IMR-90 (cell line): ENCODE data around the gene ATP4A. TPM values are rescaled to one million over a fixed set of nuclear protein-coding genes. Genes with fewer than 3 reads are reported as not detected.

Experiments
- ATAC-seq: fragments of 200-7000 bp; cut with Tn5 transposase; 2 replicates; pipeline ENCODE4 v1.9.1; 2020; ENCODE audit warnings: low read depth, mild to moderate bottlenecking, moderate library complexity
- BruUV-seq: library from RNA; stranded (reverse); fragments of 400-500 nt; replicated peaks from 2 replicates; lab custom pipeline; 2021; lab: Mats Ljungman, UMichigan
- CTCF ChIA-PET: fragments of 300-600 bp; formaldehyde crosslinking; extraction: SDS; loops from one replicate; lab custom pipeline; 2021; ENCODE audit warnings: antibody characterized with exemption; lab: Yijun Ruan, JAX
- POLR2A ChIA-PET: fragments of 300-600 bp; sonication (Branson Sonifier 250); formaldehyde crosslinking; loops from one replicate; lab custom pipeline; 2022; ENCODE audit warnings: antibody characterized with exemption; ENCODE audit not compliant: unreplicated experiment; lab: Charles Lee
- DNase-seq: peaks from one replicate; pipeline ENCODE4 v3.0.0; 2013
- H2AFZ ChIP-seq: replicated peaks from 2 replicates; pipeline ENCODE3; 2013; ENCODE audit warnings: low read length, mild to moderate bottlenecking; ENCODE audit not compliant: poor library complexity
- H2AK5ac ChIP-seq: 2 replicates; pipeline ENCODE4 v1.6.1; 2013; ENCODE audit warnings: low read depth, low read length, inconsistent platforms
- H2AK9ac ChIP-seq: replicated peaks from 2 replicates; pipeline ENCODE3; 2013; ENCODE audit warnings: mild to moderate bottlenecking, low read depth, low read length, moderate library complexity; ENCODE audit not compliant: poor library complexity
- H2BK120ac ChIP-seq: 2 replicates; pipeline ENCODE4 v1.6.1; 2013; ENCODE audit warnings: low read depth, low read length, inconsistent platforms
- H2BK15ac ChIP-seq: 3 replicates; pipeline ENCODE4 v1.6.1; 2013; ENCODE audit warnings: low read depth, low read length, inconsistent platforms
- H2BK20ac ChIP-seq: 2 replicates; pipeline ENCODE4 v1.6.1; 2013; ENCODE audit warnings: low read depth, mild to moderate bottlenecking, inconsistent platforms, low read length, moderate library complexity
- H2BK5ac ChIP-seq: 2 replicates; pipeline ENCODE4 v1.6.1; 2013; ENCODE audit warnings: mild to moderate bottlenecking, low read depth, low read length, inconsistent platforms; ENCODE audit not compliant: poor library complexity, severe bottlenecking
- H3K14ac ChIP-seq: replicated peaks from 2 replicates; pipeline ENCODE4 v1.6.1; 2013; ENCODE audit warnings: low read depth, low read length, inconsistent platforms
- H3K18ac ChIP-seq: 2 replicates; pipeline ENCODE4 v1.6.1; 2013; ENCODE audit warnings: low read depth, low read length, control low read depth
- H3K23ac ChIP-seq: 2 replicates; pipeline ENCODE4 v1.6.1; 2013; ENCODE audit warnings: low read depth, low read length, inconsistent platforms
- H3K27ac ChIP-seq: 2 replicates; pipeline ENCODE4 v1.5.1; 2013; ENCODE audit warnings: mild to moderate bottlenecking, control low read depth, low read length; ENCODE audit not compliant: insufficient read depth
- H3K27me3 ChIP-seq: 2 replicates; pipeline ENCODE4 v1.6.1; 2013; ENCODE audit warnings: low read length; ENCODE audit not compliant: control insufficient read depth, insufficient read depth
- H3K36me3 ChIP-seq: 2 replicates; pipeline ENCODE4 v1.6.1; 2013; ENCODE audit warnings: low read length, mixed read lengths; ENCODE audit not compliant: control insufficient read depth, insufficient read depth
- H3K4ac ChIP-seq: 2 replicates; pipeline ENCODE4 v1.6.1; 2013; ENCODE audit warnings: low read depth, low read length, inconsistent platforms
- H3K4me1 ChIP-seq: 2 replicates; pipeline ENCODE4 v1.6.1; 2013; ENCODE audit warnings: low read length, mixed read lengths; ENCODE audit not compliant: control insufficient read depth, insufficient read depth
- H3K4me2 ChIP-seq: 2 replicates; pipeline ENCODE4 v1.6.1; 2013; ENCODE audit warnings: low read depth, mild to moderate bottlenecking, control low read depth, low read length, moderate library complexity
- H3K4me3 ChIP-seq: 2 replicates; pipeline ENCODE4 v1.5.1; 2013; ENCODE audit warnings: low read depth, mild to moderate bottlenecking, control low read depth, low read length, moderate library complexity; ENCODE audit not compliant: insufficient read depth
- H3K56ac ChIP-seq: 2 replicates; pipeline ENCODE4 v1.6.1; 2013; ENCODE audit warnings: low read length, inconsistent platforms; ENCODE audit not compliant: insufficient read depth; ENCODE audit errors: extremely low read depth
- H3K79me1 ChIP-seq, 2 experiments: 2 replicates each; pipeline ENCODE4 v1.6.1; 2013; ENCODE audit warnings: low read length in 2 of 2, inconsistent platforms in 1 of 2, low read depth in 1 of 2
- H3K9ac ChIP-seq: 2 replicates; pipeline ENCODE4 v1.6.1; 2013; ENCODE audit warnings: low read depth, low read length, control low read depth
- H3K9me1 ChIP-seq: 2 replicates; pipeline ENCODE4 v1.6.1; 2013; ENCODE audit warnings: low read length, inconsistent platforms; ENCODE audit not compliant: insufficient read depth
- H3K9me3 ChIP-seq: 2 replicates; pipeline ENCODE4 v1.6.1; 2013; ENCODE audit warnings: low read length; ENCODE audit not compliant: control insufficient read depth, insufficient read depth
- H4K20me1 ChIP-seq: 2 replicates; pipeline ENCODE4 v1.6.1; 2013; ENCODE audit warnings: low read length, inconsistent platforms; ENCODE audit not compliant: insufficient read depth
- H4K5ac ChIP-seq: 2 replicates; pipeline ENCODE4 v1.6.1; 2013; ENCODE audit warnings: mild to moderate bottlenecking, low read depth, low read length, control low read depth
- H4K8ac ChIP-seq, 2 experiments: 2 replicates each; pipeline ENCODE4 v1.6.1; 2013; ENCODE audit warnings: low read depth in 2 of 2, low read length in 2 of 2, control low read depth in 1 of 2, inconsistent platforms in 1 of 2
- H4K91ac ChIP-seq: 2 replicates; pipeline ENCODE4 v1.6.1; 2013; ENCODE audit warnings: low read depth, low read length, inconsistent platforms; ENCODE audit not compliant: insufficient read depth
- BHLHE40 ChIP-seq: fragments of 150-350 bp; IDR thresholded peaks from 2 replicates; pipeline ENCODE4 v1.6.1; 2016; ENCODE audit warnings: mild to moderate bottlenecking, low read depth, low read length
- CEBPB ChIP-seq: IDR thresholded peaks from 2 replicates; pipeline ENCODE4 v1.6.1; 2012; ENCODE audit warnings: low read depth, low read length, improper control_type of control experiment
- CHD1 ChIP-seq: IDR thresholded peaks from 2 replicates; pipeline ENCODE4 v1.6.1; 2012; ENCODE audit warnings: low read depth, low read length, improper control_type of control experiment
- CTCF ChIP-seq: conservative IDR thresholded peaks from 2 replicates; pipeline ENCODE4 v1.5.1; 2012; ENCODE audit warnings: mild to moderate bottlenecking, low read depth, low read length, improper control_type of control experiment
- ELK1 ChIP-seq: fragments of 150-350 bp; IDR thresholded peaks from 2 replicates; pipeline ENCODE4 v1.6.1; 2016; ENCODE audit warnings: low read depth, mild to moderate bottlenecking, low read length, moderate library complexity, borderline replicate concordance
- FOS ChIP-seq: fragments of 150-350 bp; IDR thresholded peaks from 2 replicates; pipeline ENCODE4 v1.6.1; 2016; ENCODE audit warnings: low read depth, low read length
- MAFK ChIP-seq: IDR thresholded peaks from 2 replicates; pipeline ENCODE4 v1.6.1; 2012; ENCODE audit warnings: low read depth, low read length, improper control_type of control experiment
- MAZ ChIP-seq: IDR thresholded peaks from 2 replicates; pipeline ENCODE4 v1.6.1; 2012; ENCODE audit warnings: low read depth, mild to moderate bottlenecking, low read length, improper control_type of control experiment, moderate library complexity, borderline replicate concordance
- MXI1 ChIP-seq: IDR thresholded peaks from 2 replicates; pipeline ENCODE4 v1.6.1; 2012; ENCODE audit warnings: low read depth, mild to moderate bottlenecking, low read length, moderate library complexity, borderline replicate concordance
- NFE2L2 ChIP-seq: fragments of 150-350 bp; IDR thresholded peaks from 2 replicates; pipeline ENCODE4 v1.6.1; 2016; ENCODE audit warnings: low read depth, mild to moderate bottlenecking, low read length
- POLR2A ChIP-seq: IDR thresholded peaks from 2 replicates; pipeline ENCODE4 v1.6.1; 2012; ENCODE audit warnings: mild to moderate bottlenecking, low read depth, low read length
- RAD21 ChIP-seq: IDR thresholded peaks from 2 replicates; pipeline ENCODE4 v1.6.1; 2012; ENCODE audit warnings: low read length, improper control_type of control experiment
- RCOR1 ChIP-seq: IDR thresholded peaks from 2 replicates; pipeline ENCODE4 v1.6.1; 2012; ENCODE audit warnings: mild to moderate bottlenecking, low read length, improper control_type of control experiment; ENCODE audit not compliant: insufficient replicate concordance
- RFX5 ChIP-seq: IDR thresholded peaks from 2 replicates; pipeline ENCODE4 v1.8.0; 2012; ENCODE audit warnings: low read depth, mild to moderate bottlenecking, low read length, moderate library complexity
- SMC3 ChIP-seq: fragments of 150-350 bp; IDR thresholded peaks from 2 replicates; pipeline ENCODE4 v1.6.1; 2016; ENCODE audit warnings: low read depth, mild to moderate bottlenecking, antibody characterized with exemption, low read length, moderate library complexity
- USF2 ChIP-seq: fragments of 150-350 bp; IDR thresholded peaks from 2 replicates; pipeline ENCODE4 v1.6.1; 2017; ENCODE audit warnings: mild to moderate bottlenecking, antibody characterized with exemption, low read length, low read depth
- WGBS, 2 experiments: methylation state at CpG; one replicate each; pipeline versions ENCODE4 v1.1.5 to v1.1.7; 2013; ENCODE audit warnings: missing lambda C conversion rate in 2 of 2; ENCODE audit not compliant: insufficient read length in 1 of 2; ENCODE audit errors: extremely low coverage in 2 of 2; 5-methylcytosine and 5-hydroxymethylcytosine counted together
- dilution Hi-C: fragments of 300-500 bp; cut with HindIII; formaldehyde crosslinking; loops from one replicate; pipeline ENCODE4 v1.14.3; 2018; ENCODE audit warnings: low sequenced_read_pairs; ENCODE audit not compliant: unreplicated experiment
- in situ Hi-C: fragments of 300-500 bp; cut with MboI; formaldehyde crosslinking; loops from 3 replicates; pipeline ENCODE4 v1.14.3; 2019; ENCODE audit warnings: low sequenced_read_pairs, inconsistent platforms, mixed read lengths
- intact Hi-C: fragments of 100-400 bp; cut with micrococcal nuclease; formaldehyde crosslinking; loops from 2 replicates; pipeline ENCODE4 v1.10.0; 2022
- polyA plus RNA-seq, 3 experiments: library from polyadenylated mRNA; depleted of rRNA; stranded (reverse); fragments of >200 nt; gene quantifications; 2 replicates each; pipeline ENCODE4 v1.2.3, GENCODE V29; 2012; ENCODE audit warnings: low replicate concordance in 1 of 3
- total RNA-seq: library from RNA; depleted of rRNA; stranded (reverse); fragments of >200 nt; gene quantifications from 2 replicates; pipeline ENCODE4 v1.2.3, GENCODE V29; 2012

Gene ATP4A
- total and polyA plus RNA-seq, 2 of the 4 experiments (the other 2 are of a cell fraction), result not detected

- no TSS peak for BruUV-seq
- Histone ChIP-seq H2BK5ac (no peak overlapping the region), H4K8ac (no peak overlapping the region), H3K18ac (no peak overlapping the region), H4K91ac (no peak overlapping the region), H4K20me1 (no peaks in the 10 kb centered on the region), H2BK20ac (no peak overlapping the region), H3K4me1 (no peaks in the 10 kb centered on the region), H4K5ac (no peak overlapping the region), H2AK9ac (no peak overlapping the region), H3K9me1 (0 out of 2 replicates have a peak, but pooled peaks cover 3% of the 10 kb centered on the region), H3K9me3 (no peaks in the 10 kb centered on the region), H3K4me2 (no peak overlapping the region), H2BK15ac (no peak overlapping the region), H3K27me3 (peaks cover 42% of the 10 kb centered on the region), H2BK120ac (no peak overlapping the region), H3K36me3 (no peaks in the 10 kb centered on the region), H3K4ac (no peak overlapping the region), H3K27ac (no peak overlapping the region), H3K9ac (no peak overlapping the region), H3K14ac (no peak overlapping the region), H3K79me1 (no peaks in the 10 kb centered on the region), H3K23ac (no peak overlapping the region), H3K4me3 (no peak overlapping the region), H2AFZ (no peak overlapping the region), H3K56ac (no peak overlapping the region), H2AK5ac (no peak overlapping the region)
- in situ Hi-C loops (no loop called here), intact Hi-C loops (no loop called here), dilution Hi-C loops (no loop called here)
- DNase-seq (no peak), ATAC-seq (no peak)
- TF ChIP-seq SMC3 (no peak), MXI1 (no peak), ELK1 (no peak), CHD1 (no peak), MAZ (no peak), RCOR1 (no peak), NFE2L2 (no peak), CEBPB (no peak), RFX5 (no peak), USF2 (no peak), MAFK (no peak), FOS (no peak), POLR2A (no peak), BHLHE40 (no peak), CTCF (no peak), RAD21 (no peak)
- ChIA-PET CTCF (no interaction called here), POLR2A (no interaction called here)
- 81% methylated on average over 6 of the region's 9 CpGs; no CpG with 5 or more reads in 1 of the 2 experiments for WGBS, 2 experiments
These were observed 7.3 kb downstream of the ATP4A start for GRCh38 chr19:35556025-35556590.
